ENCODE data around the gene EXOC7.

EXOC7 gene

GRCh38 chr17:76119409-76120371 lies 16.1 kb upstream of the EXOC7 start:
- DNase-seq (no peak), ATAC-seq (no peak)
- H3K4me1 Mint-ChIP-seq, result peaks cover 8% of the 10 kb centered on the region
- H3K36me3 Mint-ChIP-seq (ENCODE audit: low read depth), result no peaks in the 10 kb centered on the region
- H3K27ac Mint-ChIP-seq, result no peak overlapping the region
- H3K9me3 Mint-ChIP-seq, result no peaks in the 10 kb centered on the region
- H3K4me3 Mint-ChIP-seq, result no peak overlapping the region
- no peaks in the 10 kb centered on the region for H3K27me3 Mint-ChIP-seq

DNA sequence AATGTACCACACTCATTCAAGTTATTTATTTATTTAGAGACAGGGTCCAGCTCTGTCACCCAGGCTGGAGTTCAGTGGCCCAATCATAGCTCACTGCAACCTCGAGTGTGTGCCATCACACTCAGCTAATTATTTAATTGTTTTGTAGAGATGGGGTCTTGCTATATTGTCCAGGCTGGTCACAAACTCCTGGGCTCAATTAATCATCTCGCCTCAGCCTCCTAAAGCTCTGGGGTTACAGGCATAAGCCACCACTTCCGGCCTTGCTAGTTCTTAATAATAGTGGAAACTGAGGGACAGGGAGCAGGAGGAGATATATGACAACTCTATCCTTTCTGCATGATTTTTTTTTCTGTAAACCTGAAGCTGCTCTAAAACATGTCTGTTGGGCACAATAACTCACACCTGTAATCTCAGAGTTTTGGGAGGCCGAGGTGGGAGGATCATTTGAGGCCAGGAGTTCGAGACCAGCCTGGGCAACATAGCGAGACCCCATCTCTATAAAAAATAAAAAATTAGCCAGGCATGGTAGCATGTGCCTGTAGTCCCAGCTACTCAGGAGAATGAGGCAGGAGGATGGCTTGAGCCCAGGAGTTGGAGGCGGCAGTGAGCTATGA lies 11.7 kb upstream of the EXOC7 start:
- Mint-ChIP-seq H3K4me1 (no peaks in the 10 kb centered on the region), H3K27ac (no peak overlapping the region), H3K36me3 (ENCODE audit: low read depth) (no peaks in the 10 kb centered on the region), H3K4me3 (no peak overlapping the region), H3K9me3 (no peaks in the 10 kb centered on the region), H3K27me3 (no peaks in the 10 kb centered on the region)
- no peak for ATAC-seq
- DNase-seq, result no peak

DNA sequence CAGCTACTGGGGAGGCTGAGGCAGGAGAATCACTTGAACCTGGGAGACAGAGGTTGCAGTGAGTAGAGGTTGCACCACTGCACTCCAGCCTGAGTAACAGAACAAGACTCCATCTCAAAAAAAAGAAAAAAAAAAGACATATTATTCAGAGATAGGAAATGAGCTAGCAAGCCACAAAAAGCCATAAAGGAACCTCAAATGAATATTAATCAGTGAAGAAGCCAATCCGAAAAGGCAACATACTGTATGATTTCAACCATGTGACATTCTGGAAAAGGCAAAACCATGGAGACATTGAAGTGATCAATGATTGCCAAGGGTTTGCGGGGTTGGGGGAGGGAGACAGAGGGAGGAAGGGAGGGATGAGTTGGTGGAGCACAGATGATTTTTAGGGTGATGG lies 8.4 kb upstream of the EXOC7 start:
- Mint-ChIP-seq H3K4me3 (no peak overlapping the region), H3K36me3 (ENCODE audit: low read depth) (no peaks in the 10 kb centered on the region), H3K4me1 (no peaks in the 10 kb centered on the region), H3K27me3 (no peaks in the 10 kb centered on the region), H3K27ac (no peak overlapping the region), H3K9me3 (no peaks in the 10 kb centered on the region)
- no peak for DNase-seq
- no peak for ATAC-seq

GRCh38 chr17:76107509-76107908 lies 3.9 kb upstream of the EXOC7 start:
- no peak overlapping the region for H3K27ac Mint-ChIP-seq
- ATAC-seq, result no peak
- peaks cover 12% of the 10 kb centered on the region for H3K4me1 Mint-ChIP-seq
- no peaks in the 10 kb centered on the region for H3K27me3 Mint-ChIP-seq
- H3K36me3 Mint-ChIP-seq (ENCODE audit: low read depth), result no peaks in the 10 kb centered on the region
- DNase-seq, result no peak
- no peak overlapping the region for H3K4me3 Mint-ChIP-seq
- no peaks in the 10 kb centered on the region for H3K9me3 Mint-ChIP-seq

GRCh38 chr17:76106703-76107102 lies 3.1 kb upstream of the EXOC7 start:
- H3K27me3 Mint-ChIP-seq, result no peaks in the 10 kb centered on the region
- H3K9me3 Mint-ChIP-seq, result no peaks in the 10 kb centered on the region
- no peak overlapping the region for H3K4me3 Mint-ChIP-seq
- ATAC-seq (no peak), DNase-seq (no peak)
- H3K4me1 Mint-ChIP-seq, result peaks cover 17% of the 10 kb centered on the region
- H3K36me3 Mint-ChIP-seq (ENCODE audit: low read depth), result no peaks in the 10 kb centered on the region
- H3K27ac Mint-ChIP-seq, result peak overlapping the region; percentile 3

GRCh38 chr17:76104896-76105231 lies 1.3 kb upstream of the EXOC7 start:
- H3K4me1 Mint-ChIP-seq, result peaks cover 19% of the 10 kb centered on the region
- H3K27ac Mint-ChIP-seq, result peak overlapping the region; percentile 95
- H3K27me3 Mint-ChIP-seq, result no peaks in the 10 kb centered on the region
- peaks cover 7% of the 10 kb centered on the region for H3K36me3 Mint-ChIP-seq (ENCODE audit: low read depth)
- H3K4me3 Mint-ChIP-seq, result peak overlapping the region; percentile 96
- no peak for ATAC-seq
- H3K9me3 Mint-ChIP-seq, result no peaks in the 10 kb centered on the region
- no peak for DNase-seq

DNA sequence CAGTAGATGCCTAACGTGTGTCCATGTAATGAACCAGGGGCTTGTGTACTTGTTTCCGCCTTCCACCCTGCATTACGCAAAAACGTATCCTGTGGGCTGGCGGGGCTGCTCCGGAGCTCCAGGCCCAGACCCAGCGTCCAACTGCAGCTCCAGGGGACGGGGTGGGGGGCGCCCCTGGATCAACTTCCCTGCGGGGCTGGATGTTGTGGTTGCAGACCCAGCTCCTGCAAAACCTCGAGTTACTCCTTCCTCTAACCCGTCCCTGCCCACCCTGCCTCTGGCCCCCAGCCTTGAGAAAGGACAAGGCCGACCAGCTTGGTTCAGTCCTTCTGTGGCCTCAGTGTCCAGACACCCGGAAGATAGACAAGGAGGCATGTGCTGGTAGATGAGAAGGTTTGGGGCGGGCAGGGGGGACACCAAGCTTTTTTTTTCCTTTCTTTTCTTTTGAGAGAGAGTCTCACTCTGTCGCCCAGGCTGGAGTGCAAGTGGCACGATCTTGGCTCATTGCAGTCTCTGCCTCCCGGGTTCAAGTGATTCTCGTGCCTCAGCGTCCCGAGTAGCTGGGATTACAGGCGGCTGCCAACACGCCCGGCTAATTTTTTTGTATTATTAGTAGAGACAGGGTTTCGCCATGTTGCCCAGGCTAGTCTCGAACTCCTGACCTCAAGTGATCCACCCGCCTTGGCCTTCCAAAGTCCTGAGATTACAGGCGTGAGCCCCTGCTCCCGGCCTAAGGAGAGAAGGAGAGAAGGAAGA lies 731 bp upstream of the EXOC7 start:
- no peaks in the 10 kb centered on the region for H3K9me3 Mint-ChIP-seq
- peaks cover 7% of the 10 kb centered on the region for H3K36me3 Mint-ChIP-seq (ENCODE audit: low read depth)
- peak overlapping the region; percentile 96 for H3K4me3 Mint-ChIP-seq
- DNase-seq, result no peak
- no peak for ATAC-seq
- H3K27ac Mint-ChIP-seq, result peak overlapping the region; percentile 95
- H3K4me1 Mint-ChIP-seq, result peaks cover 19% of the 10 kb centered on the region
- H3K27me3 Mint-ChIP-seq, result no peaks in the 10 kb centered on the region

DNA sequence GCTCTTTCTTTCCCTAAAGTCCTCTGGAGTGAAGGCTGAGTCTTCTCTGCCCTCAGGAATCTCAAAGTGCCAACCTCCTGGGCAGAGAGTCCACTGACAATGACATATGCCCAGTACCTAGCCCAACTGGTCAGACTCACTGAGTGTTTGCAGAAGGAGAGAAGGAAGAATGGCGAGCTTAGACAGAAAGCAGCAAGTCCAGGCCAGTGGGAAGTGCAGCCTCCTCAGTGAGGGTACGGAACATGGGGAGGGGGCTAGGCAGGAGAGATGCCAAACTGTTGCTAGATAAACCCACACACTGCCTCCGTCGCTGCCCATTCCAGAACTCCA lies 678 bp downstream of the EXOC7 start:
- Mint-ChIP-seq H3K4me1 (peaks cover 19% of the 10 kb centered on the region), H3K4me3 (peak overlapping the region; percentile 96), H3K27ac (peak overlapping the region; percentile 95), H3K27me3 (no peaks in the 10 kb centered on the region), H3K36me3 (ENCODE audit: low read depth) (peaks cover 13% of the 10 kb centered on the region), H3K9me3 (no peaks in the 10 kb centered on the region)
- no peak for DNase-seq
- no peak for ATAC-seq

- peaks cover 10% of the 10 kb centered on the region for H3K4me1 Mint-ChIP-seq
- H3K9me3 Mint-ChIP-seq, result no peaks in the 10 kb centered on the region
- H3K4me3 Mint-ChIP-seq, result no peak overlapping the region
- no peak for DNase-seq
- H3K36me3 Mint-ChIP-seq (ENCODE audit: low read depth), result peaks cover 32% of the 10 kb centered on the region
- no peak overlapping the region for H3K27ac Mint-ChIP-seq
- H3K27me3 Mint-ChIP-seq, result no peaks in the 10 kb centered on the region
- no peak for ATAC-seq
Observed at GRCh38 chr17:76097716-76098295, 5.8 kb downstream of the EXOC7 start.

GRCh38 chr17:76095943-76096342 lies 7.6 kb downstream of the EXOC7 start:
- no peak for ATAC-seq
- H3K4me3 Mint-ChIP-seq, result no peak overlapping the region
- H3K4me1 Mint-ChIP-seq, result peaks cover 2% of the 10 kb centered on the region
- no peak overlapping the region for H3K27ac Mint-ChIP-seq
- no peaks in the 10 kb centered on the region for H3K9me3 Mint-ChIP-seq
- no peaks in the 10 kb centered on the region for H3K27me3 Mint-ChIP-seq
- peaks cover 30% of the 10 kb centered on the region for H3K36me3 Mint-ChIP-seq (ENCODE audit: low read depth)
- DNase-seq, result no peak

DNA sequence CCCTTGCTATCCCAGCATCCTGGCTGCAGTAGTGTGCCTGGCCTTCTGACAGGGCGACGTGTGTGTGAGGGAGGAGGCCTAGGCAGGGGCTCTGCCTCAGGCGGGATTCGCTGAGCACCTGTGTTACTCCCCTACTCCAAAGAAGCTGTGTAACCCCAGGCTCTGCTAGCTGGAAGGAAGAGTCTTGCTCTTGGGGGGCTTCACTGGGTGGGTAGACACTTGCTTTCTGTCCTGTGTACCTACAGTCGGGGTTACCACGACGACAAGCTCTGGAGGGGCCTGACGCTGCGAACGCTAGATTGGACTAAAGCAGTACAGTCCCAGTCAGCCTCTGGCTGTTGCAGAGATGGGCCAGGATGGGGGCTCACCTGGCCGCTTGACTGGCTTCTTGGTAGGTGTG lies 9.5 kb downstream of the EXOC7 start:
- peaks cover 30% of the 10 kb centered on the region for H3K36me3 Mint-ChIP-seq (ENCODE audit: low read depth)
- H3K9me3 Mint-ChIP-seq, result no peaks in the 10 kb centered on the region
- H3K4me1 Mint-ChIP-seq, result no peaks in the 10 kb centered on the region
- H3K4me3 Mint-ChIP-seq, result no peak overlapping the region
- no peaks in the 10 kb centered on the region for H3K27me3 Mint-ChIP-seq
- H3K27ac Mint-ChIP-seq, result no peak overlapping the region
- ATAC-seq, result no peak
- no peak for DNase-seq

DNA sequence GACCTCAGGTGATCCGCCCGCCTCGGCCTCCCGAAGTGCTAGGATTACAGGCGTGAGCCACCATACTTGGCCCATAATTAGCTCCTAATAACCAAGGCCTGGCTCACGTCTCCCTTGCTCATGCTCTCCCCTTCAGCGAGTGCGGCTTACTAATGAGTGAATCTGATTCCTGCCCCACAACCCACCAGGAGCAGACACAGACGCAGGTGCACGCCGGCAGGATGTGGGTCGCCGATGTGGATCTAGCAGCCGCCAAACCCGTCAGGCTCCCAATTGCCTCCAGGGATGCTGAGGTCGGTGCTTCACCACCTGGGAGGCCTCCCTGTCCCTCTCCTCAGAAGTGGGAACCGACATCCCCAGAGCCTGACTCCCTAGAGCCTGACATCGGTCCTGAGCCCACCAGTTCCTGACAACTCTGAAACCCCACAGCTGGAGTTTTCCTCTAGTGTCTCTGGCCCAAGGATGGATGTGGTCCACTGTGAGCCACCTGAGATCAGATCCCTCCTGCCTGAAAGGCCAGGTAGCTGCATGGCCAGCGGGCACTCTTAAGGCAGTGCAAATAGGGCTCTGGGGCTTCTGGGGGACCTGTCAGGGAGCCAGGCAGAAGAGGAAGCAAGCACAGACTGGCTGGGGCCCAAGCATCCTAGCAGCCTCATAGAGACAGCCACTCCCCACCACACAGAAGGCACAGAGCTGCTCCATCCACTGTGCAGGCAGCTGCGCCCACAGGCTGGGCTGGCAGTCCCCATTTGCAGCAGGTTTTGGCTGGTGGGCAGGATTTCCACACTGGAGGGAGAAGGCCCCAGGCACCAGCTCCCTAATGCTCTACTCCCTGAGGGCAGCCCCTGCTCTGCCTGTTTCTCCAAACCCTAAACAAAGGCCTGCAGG lies 10.8 kb downstream of the EXOC7 start:
- no peak overlapping the region for H3K27ac Mint-ChIP-seq
- H3K27me3 Mint-ChIP-seq, result no peaks in the 10 kb centered on the region
- no peaks in the 10 kb centered on the region for H3K4me1 Mint-ChIP-seq
- DNase-seq, result no peak
- H3K36me3 Mint-ChIP-seq (ENCODE audit: low read depth), result peaks cover 24% of the 10 kb centered on the region
- no peaks in the 10 kb centered on the region for H3K9me3 Mint-ChIP-seq
- no peak overlapping the region for H3K4me3 Mint-ChIP-seq
- ATAC-seq, result no peak

- peak; percentile 33 for ATAC-seq
- Mint-ChIP-seq H3K4me3 (no peak overlapping the region), H3K27ac (peak overlapping the region; percentile 52), H3K4me1 (no peaks in the 10 kb centered on the region), H3K36me3 (ENCODE audit: low read depth) (peaks cover 22% of the 10 kb centered on the region), H3K9me3 (no peaks in the 10 kb centered on the region), H3K27me3 (no peaks in the 10 kb centered on the region)
- DNase-seq, result no peak
Observed at GRCh38 chr17:76091526-76092286, 11.9 kb downstream of the EXOC7 start.

Measured in activated naive CD8-positive, alpha-beta T cell treated with anti-CD3 and anti-CD28 coated beads, Interleukin-2, amount 50 U/mL, for 24 hours (primary cell).